ENCODE measurements around the gene CAV3. TPM values are rescaled to one million over a fixed set of nuclear protein-coding genes. Genes with fewer than 3 reads are reported as not detected.

CAV3 gene
- total RNA-seq, 1 donor from 2014 or later, result not detected

- peaks cover 3% of the 10 kb centered on the region for H3K36me3 Mint-ChIP-seq (ENCODE audit: low read depth, unreplicated experiment)
- no peak overlapping the region for H3K4me2 ChIP-seq (ENCODE audit: low read length)
- FAIRE-seq, result no peak
Measured at GRCh38 chr3:8752832-8753231, 19.2 kb downstream of the CAV3 start.

GRCh38 chr3:8755097-8755496 lies 21.5 kb downstream of the CAV3 start:
- Mint-ChIP-seq H3K9me3 (ENCODE audit: unreplicated experiment) (no peaks in the 10 kb centered on the region), H3K36me3 (ENCODE audit: low read depth, unreplicated experiment) (peaks cover 3% of the 10 kb centered on the region), H3K4me1 (ENCODE audit: low read depth, unreplicated experiment) (peaks cover 8% of the 10 kb centered on the region), H3K27ac (ENCODE audit: unreplicated experiment) (no peak overlapping the region), H3K27me3 (ENCODE audit: low read depth, unreplicated experiment) (peaks cover 7% of the 10 kb centered on the region), H3K4me3 (ENCODE audit: unreplicated experiment) (no peak overlapping the region)
- Histone ChIP-seq H3K79me2 (ENCODE audit: insufficient read depth, low read length) (peaks cover 9% of the 10 kb centered on the region), H3K36me3 (ENCODE audit: insufficient read depth, low read length) (peaks cover 37% of the 10 kb centered on the region), H3K4me1 (ENCODE audit: insufficient read depth, low read length) (peaks cover 22% of the 10 kb centered on the region), H3K4me3 (ENCODE audit: insufficient read depth, low read depth, low read length) (no peak overlapping the region), H3K9ac (ENCODE audit: low read length) (no peak overlapping the region), H3K4me2 (ENCODE audit: low read length) (no peak overlapping the region), H3K27me3 (ENCODE audit: insufficient read depth, low read length) (no peaks in the 10 kb centered on the region), H4K20me1 (ENCODE audit: insufficient read depth, low read length) (peaks cover 34% of the 10 kb centered on the region), H3K27ac (ENCODE audit: low read depth, low read length) (no peak overlapping the region), H3K9me3 (ENCODE audit: insufficient read depth, low read depth, low read length) (no peaks in the 10 kb centered on the region), H2AFZ (ENCODE audit: low read depth, low read length) (no peak overlapping the region)
- TF ChIP-seq EZH2 (IDR thresholded peaks at IDR 0.05; ENCODE audit: insufficient read depth, low read length) (no peak), CTCF (IDR thresholded peaks at IDR 0.05; ENCODE audit: insufficient read depth, low read depth, low read length) (no peak)
- DNase-seq (ENCODE audit: low read depth), result no peak
- FAIRE-seq, result peak; percentile 82

More at GRCh38 chr3:8752832-8753231, 19.2 kb downstream of the CAV3 start:
- H3K9me3 ChIP-seq (ENCODE audit: insufficient read depth, low read depth, low read length), result no peaks in the 10 kb centered on the region
- no peak overlapping the region for H3K27ac ChIP-seq (ENCODE audit: low read depth, low read length)
- H3K27me3 ChIP-seq (ENCODE audit: insufficient read depth, low read length), result no peaks in the 10 kb centered on the region
- H2AFZ ChIP-seq (ENCODE audit: low read depth, low read length), result no peak overlapping the region
- H3K4me1 ChIP-seq (ENCODE audit: insufficient read depth, low read length), result peaks cover 5% of the 10 kb centered on the region
- peaks cover 9% of the 10 kb centered on the region for H3K79me2 ChIP-seq (ENCODE audit: insufficient read depth, low read length)
- peaks cover 40% of the 10 kb centered on the region for H3K36me3 ChIP-seq (ENCODE audit: insufficient read depth, low read length)
- H3K27me3 Mint-ChIP-seq (ENCODE audit: low read depth, unreplicated experiment), result peaks cover 10% of the 10 kb centered on the region
- no peak overlapping the region for H3K4me3 Mint-ChIP-seq (ENCODE audit: unreplicated experiment)
- peaks cover under 1% of the 10 kb centered on the region for H3K9me3 Mint-ChIP-seq (ENCODE audit: unreplicated experiment)
- no peak for DNase-seq (ENCODE audit: low read depth)
- no peak for TF ChIP-seq EZH2 (IDR thresholded peaks at IDR 0.05; ENCODE audit: insufficient read depth, low read length)
- TF ChIP-seq CTCF (IDR thresholded peaks at IDR 0.05; ENCODE audit: insufficient read depth, low read depth, low read length), result no peak
- peaks cover 32% of the 10 kb centered on the region for H4K20me1 ChIP-seq (ENCODE audit: insufficient read depth, low read length)
- H3K4me3 ChIP-seq (ENCODE audit: insufficient read depth, low read depth, low read length), result no peak overlapping the region
- no peak overlapping the region for H3K27ac Mint-ChIP-seq (ENCODE audit: unreplicated experiment)
- H3K9ac ChIP-seq (ENCODE audit: low read length), result no peak overlapping the region
- no peaks in the 10 kb centered on the region for H3K4me1 Mint-ChIP-seq (ENCODE audit: low read depth, unreplicated experiment)

- peaks cover 11% of the 10 kb centered on the region for H3K27me3 Mint-ChIP-seq (ENCODE audit: low read depth, unreplicated experiment)
- peaks cover 1% of the 10 kb centered on the region for H3K9me3 Mint-ChIP-seq (ENCODE audit: unreplicated experiment)
- FAIRE-seq (no peak), DNase-seq (ENCODE audit: low read depth) (no peak)
- H3K27ac Mint-ChIP-seq (ENCODE audit: unreplicated experiment), result no peak overlapping the region
- peaks cover 8% of the 10 kb centered on the region for H3K4me1 Mint-ChIP-seq (ENCODE audit: low read depth, unreplicated experiment)
- Histone ChIP-seq H3K9ac (ENCODE audit: low read length) (no peak overlapping the region), H3K4me1 (ENCODE audit: insufficient read depth, low read length) (peaks cover 22% of the 10 kb centered on the region), H3K27ac (ENCODE audit: low read depth, low read length) (no peak overlapping the region), H2AFZ (ENCODE audit: low read depth, low read length) (no peak overlapping the region), H3K4me2 (ENCODE audit: low read length) (no peak overlapping the region), H3K4me3 (ENCODE audit: insufficient read depth, low read depth, low read length) (no peak overlapping the region), H3K27me3 (ENCODE audit: insufficient read depth, low read length) (no peaks in the 10 kb centered on the region), H3K36me3 (ENCODE audit: insufficient read depth, low read length) (peaks cover 32% of the 10 kb centered on the region), H3K9me3 (ENCODE audit: insufficient read depth, low read depth, low read length) (no peaks in the 10 kb centered on the region), H3K79me2 (ENCODE audit: insufficient read depth, low read length) (peaks cover 9% of the 10 kb centered on the region), H4K20me1 (ENCODE audit: insufficient read depth, low read length) (peaks cover 34% of the 10 kb centered on the region)
- peaks cover 3% of the 10 kb centered on the region for H3K36me3 Mint-ChIP-seq (ENCODE audit: low read depth, unreplicated experiment)
- no peak for TF ChIP-seq EZH2 (IDR thresholded peaks at IDR 0.05; ENCODE audit: insufficient read depth, low read length)
- TF ChIP-seq CTCF (IDR thresholded peaks at IDR 0.05; ENCODE audit: insufficient read depth, low read depth, low read length), result peak; percentile 38
- no peak overlapping the region for H3K4me3 Mint-ChIP-seq (ENCODE audit: unreplicated experiment)
Measured at GRCh38 chr3:8755564-8756237, 22.1 kb downstream of the CAV3 start.
